ENCODE results near the gene EFNA2. TPM values are rescaled to one million over a fixed set of nuclear protein-coding genes. Genes with fewer than 3 reads are reported as not detected.
A peak's percentile ranks its signal among the peaks of the same experiment; 100 is the strongest.

EFNA2 gene
- total RNA-seq, 1 experiment from 2014 or later, result 14.3 TPM

DNA sequence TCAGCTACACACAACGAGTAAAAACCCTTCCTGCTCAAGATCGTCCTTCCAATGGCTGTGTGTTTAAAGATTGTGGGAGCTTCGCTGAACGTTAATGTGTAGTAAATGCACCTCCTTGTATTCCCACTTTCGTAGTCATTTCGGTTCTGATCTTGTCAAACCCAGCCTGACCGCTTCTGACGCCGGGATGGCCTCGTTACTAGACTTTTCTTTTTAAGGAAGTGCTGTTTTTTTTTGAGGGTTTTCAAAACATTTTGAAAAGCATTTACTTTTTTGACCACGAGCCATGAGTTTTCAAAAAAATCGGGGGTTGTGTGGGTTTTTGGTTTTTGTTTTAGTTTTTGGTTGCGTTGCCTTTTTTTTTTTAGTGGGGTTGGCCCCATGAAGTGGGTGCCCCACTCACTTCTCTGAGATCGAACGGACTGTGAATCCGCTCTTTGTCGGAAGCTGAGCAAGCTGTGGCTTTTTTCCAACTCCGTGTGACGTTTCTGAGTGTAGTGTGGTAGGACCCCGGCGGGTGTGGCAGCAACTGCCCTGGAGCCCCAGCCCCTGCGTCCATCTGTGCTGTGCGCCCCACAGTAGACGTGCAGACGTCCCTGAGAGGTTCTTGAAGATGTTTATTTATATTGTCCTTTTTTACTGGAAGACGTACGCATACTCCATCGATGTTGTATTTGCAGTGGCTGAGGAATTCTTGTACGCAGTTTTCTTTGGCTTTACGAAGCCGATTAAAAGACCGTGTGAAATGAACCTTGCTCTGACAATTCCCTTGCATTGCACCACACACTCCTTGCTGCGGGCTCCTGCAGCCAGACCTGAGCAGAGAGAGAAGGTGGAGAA, 13.0 kb upstream of the EFNA2 start:
- H4K8ac ChIP-seq (replicated peaks; ENCODE audit: insufficient read length, low read depth, low read length), result no peak overlapping the region
- peak overlapping the region in 2 of 3 experiments; percentile 54 to 93; a peak in 4 of 7 replicates for H3K27ac Mint-ChIP-seq
- H3K4me3 Mint-ChIP-seq, result peak overlapping the region; percentile 4 to 28; a peak in 3 of 5 replicates

More for the DNA sequence above, 13.0 kb upstream of the EFNA2 start:
- Histone ChIP-seq H3K14ac (ENCODE audit: insufficient read depth, low read length) (no peak overlapping the region), H2AFZ (ENCODE audit: low read length) (no peak overlapping the region), H3K23me2 (ENCODE audit: insufficient read length, low read depth, low read length, poor library complexity, severe bottlenecking) (peaks cover 16% of the 10 kb centered on the region), H2BK12ac (ENCODE audit: insufficient read length, low read depth, low read length) (no peak overlapping the region), H2BK20ac (ENCODE audit: low read depth, low read length, poor library complexity, severe bottlenecking) (no peak overlapping the region), H3K56ac (ENCODE audit: insufficient read length, low read depth, low read length) (no peak overlapping the region), H3K18ac (ENCODE audit: insufficient read length, low read depth, low read length) (no peak overlapping the region), H2BK120ac (ENCODE audit: low read depth, low read length, poor library complexity, severe bottlenecking) (no peak overlapping the region), H3K23ac (ENCODE audit: insufficient read length, low read depth, low read length) (no peak overlapping the region), H3T11ph (ENCODE audit: low read length) (no peak overlapping the region), H3K79me1 (ENCODE audit: insufficient read depth, low read depth, low read length, poor library complexity, severe bottlenecking) (peaks cover 9% of the 10 kb centered on the region), H3K9me3 (ENCODE audit: control insufficient read depth, low read depth, low read length) (no peaks in the 10 kb centered on the region), H3K27me3 (ENCODE audit: insufficient read depth, low read length) (no peaks in the 10 kb centered on the region), H2AK5ac (ENCODE audit: insufficient read length, low read length) (no peak overlapping the region), H3K4ac (ENCODE audit: low read depth, low read length) (no peak overlapping the region), H2BK5ac (ENCODE audit: insufficient read length, low read length) (no peak overlapping the region), H4K20me1 (ENCODE audit: control insufficient read depth, insufficient read depth, insufficient read length) (no peaks in the 10 kb centered on the region), H3K4me1 (ENCODE audit: insufficient read depth, low read length) (no peaks in the 10 kb centered on the region; the same call in 1 of the 2 replicates), H3K79me2 (ENCODE audit: insufficient read depth, low read length) (peaks cover 4% of the 10 kb centered on the region; the same call in 1 of the 2 replicates), H4K91ac (ENCODE audit: insufficient read length, low read depth, low read length) (no peak overlapping the region), H3K4me2 (ENCODE audit: insufficient read depth, insufficient read length, low read length) (no peak overlapping the region), H3K27ac (ENCODE audit: insufficient read length, low read depth, low read length) (no peak overlapping the region), H4K5ac (ENCODE audit: insufficient read length, low read depth, low read length) (no peak overlapping the region), H3K9ac (ENCODE audit: extremely low read depth, insufficient read length, low read length) (peak overlapping the region; percentile 6), H2BK15ac (ENCODE audit: low read depth, low read length) (no peak overlapping the region)
- WGBS (ENCODE audit: extremely low coverage, insufficient read length, low lambda C conversion rate), result 100% methylated on average over 2 of the region's 33 CpGs
- H3K9me3 Mint-ChIP-seq, result no peaks in the 10 kb centered on the region
- H3K4me1 Mint-ChIP-seq, result peaks cover 47 to 57% of the 10 kb centered on the region in 2 experiments
- DNase-seq, result no peak
- peaks cover 6% of the 10 kb centered on the region for H3K27me3 Mint-ChIP-seq (ENCODE audit: low read depth)
- TF ChIP-seq, protein P1, sequence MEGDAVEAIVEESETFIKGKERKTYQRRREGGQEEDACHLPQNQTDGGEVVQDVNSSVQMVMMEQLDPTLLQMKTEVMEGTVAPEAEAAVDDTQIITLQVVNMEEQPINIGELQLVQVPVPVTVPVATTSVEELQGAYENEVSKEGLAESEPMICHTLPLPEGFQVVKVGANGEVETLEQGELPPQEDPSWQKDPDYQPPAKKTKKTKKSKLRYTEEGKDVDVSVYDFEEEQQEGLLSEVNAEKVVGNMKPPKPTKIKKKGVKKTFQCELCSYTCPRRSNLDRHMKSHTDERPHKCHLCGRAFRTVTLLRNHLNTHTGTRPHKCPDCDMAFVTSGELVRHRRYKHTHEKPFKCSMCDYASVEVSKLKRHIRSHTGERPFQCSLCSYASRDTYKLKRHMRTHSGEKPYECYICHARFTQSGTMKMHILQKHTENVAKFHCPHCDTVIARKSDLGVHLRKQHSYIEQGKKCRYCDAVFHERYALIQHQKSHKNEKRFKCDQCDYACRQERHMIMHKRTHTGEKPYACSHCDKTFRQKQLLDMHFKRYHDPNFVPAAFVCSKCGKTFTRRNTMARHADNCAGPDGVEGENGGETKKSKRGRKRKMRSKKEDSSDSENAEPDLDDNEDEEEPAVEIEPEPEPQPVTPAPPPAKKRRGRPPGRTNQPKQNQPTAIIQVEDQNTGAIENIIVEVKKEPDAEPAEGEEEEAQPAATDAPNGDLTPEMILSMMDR (conservative IDR thresholded peaks at IDR 0.05), result no peak
- H3K36me3 Mint-ChIP-seq (ENCODE audit: insufficient read depth in 1 of 3, low read depth in 3 of 3), result peaks cover 36 to 58% (median 50%) of the 10 kb centered on the region in 3 experiments
